Measurements from ENCODE around the gene FFAR3. TPM values are rescaled to one million over a fixed set of nuclear protein-coding genes. Genes with fewer than 3 reads are reported as not detected.

The FFAR3 gene
- total and polyA plus RNA-seq, 2 donors (not counting 3 experiments of a cell fraction or from before 2014, with no cell fraction given): not detected

- no peaks in the 10 kb centered on the region for H3K36me3 ChIP-seq (ENCODE audit: control insufficient read depth in 2 of 2, extremely low read depth in 1 of 2, insufficient read depth in 2 of 2, low read length in 2 of 2)
- FAIRE-seq: no peak
- dilution Hi-C loops (cut with MboI; ENCODE audit: extremely low pct_ligation_motif_present, low sequenced_read_pairs): no loop called here
Measured at GRCh38 chr19:35308910-35309309, 49.4 kb upstream of the FFAR3 start.

More at GRCh38 chr19:35308910-35309309, 49.4 kb upstream of the FFAR3 start:
- Histone ChIP-seq H2AFZ (ENCODE audit: low read depth, low read length) (no peak overlapping the region), H3K9me3 (replicated peaks; ENCODE audit: control insufficient read depth, insufficient read depth, low read length) (no peaks in the 10 kb centered on the region), H3K79me2 (ENCODE audit: control insufficient read depth, insufficient read depth, low read length) (no peaks in the 10 kb centered on the region), H3K4me3 (replicated peaks in 1 of 3; ENCODE audit: insufficient read depth in 1 of 3, low read depth in 1 of 3, low read length in 3 of 3) (no peak overlapping the region), H3K9ac (replicated peaks; ENCODE audit: extremely low read depth, insufficient read depth, low read length) (no peak overlapping the region), H3K4me2 (ENCODE audit: insufficient read depth, low read length) (no peak overlapping the region), H3K4me1 (ENCODE audit: control insufficient read depth, extremely low read depth, insufficient read depth, low read length) (no peaks in the 10 kb centered on the region), H3K9me1 (replicated peaks; ENCODE audit: control insufficient read depth, extremely low read depth, insufficient read depth, low read length) (no peaks in the 10 kb centered on the region), H3K27ac (ENCODE audit: insufficient read depth, low read depth, low read length) (no peak overlapping the region), H3K27me3 (ENCODE audit: control insufficient read depth in 2 of 2, insufficient read depth in 2 of 2, low read length in 2 of 2) (no peaks in the 10 kb centered on the region), H4K20me1 (replicated peaks; ENCODE audit: control insufficient read depth, extremely low read depth, insufficient read depth, low read length) (no peaks in the 10 kb centered on the region)
- DNase-seq (ENCODE audit: low read depth, low spot score): no peak
- intact Hi-C loops (cut with micrococcal nuclease): no loop called here
- BruUV-seq (replicated peaks): no TSS peak
- TF ChIP-seq GATA2 (IDR thresholded peaks at IDR 0.05; ENCODE audit: insufficient read depth, insufficient read length, low read depth, low read length) (no peak), POLR2AphosphoS5 (IDR thresholded peaks at IDR 0.05; ENCODE audit: insufficient read depth, low read depth, low read length) (no peak), POLR2A (IDR thresholded peaks at IDR 0.05; ENCODE audit: low read depth, low read length) (no peak), JUN (IDR thresholded peaks at IDR 0.05; ENCODE audit: borderline replicate concordance, insufficient read depth, insufficient read length, low read depth) (no peak)
- TF ChIP-seq, protein P1, sequence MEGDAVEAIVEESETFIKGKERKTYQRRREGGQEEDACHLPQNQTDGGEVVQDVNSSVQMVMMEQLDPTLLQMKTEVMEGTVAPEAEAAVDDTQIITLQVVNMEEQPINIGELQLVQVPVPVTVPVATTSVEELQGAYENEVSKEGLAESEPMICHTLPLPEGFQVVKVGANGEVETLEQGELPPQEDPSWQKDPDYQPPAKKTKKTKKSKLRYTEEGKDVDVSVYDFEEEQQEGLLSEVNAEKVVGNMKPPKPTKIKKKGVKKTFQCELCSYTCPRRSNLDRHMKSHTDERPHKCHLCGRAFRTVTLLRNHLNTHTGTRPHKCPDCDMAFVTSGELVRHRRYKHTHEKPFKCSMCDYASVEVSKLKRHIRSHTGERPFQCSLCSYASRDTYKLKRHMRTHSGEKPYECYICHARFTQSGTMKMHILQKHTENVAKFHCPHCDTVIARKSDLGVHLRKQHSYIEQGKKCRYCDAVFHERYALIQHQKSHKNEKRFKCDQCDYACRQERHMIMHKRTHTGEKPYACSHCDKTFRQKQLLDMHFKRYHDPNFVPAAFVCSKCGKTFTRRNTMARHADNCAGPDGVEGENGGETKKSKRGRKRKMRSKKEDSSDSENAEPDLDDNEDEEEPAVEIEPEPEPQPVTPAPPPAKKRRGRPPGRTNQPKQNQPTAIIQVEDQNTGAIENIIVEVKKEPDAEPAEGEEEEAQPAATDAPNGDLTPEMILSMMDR (IDR thresholded peaks at IDR 0.05; ENCODE audit: extremely low read depth in 1 of 2, insufficient read depth in 1 of 2, low read depth in 1 of 2, low read length in 2 of 2): no peak
- TF ChIP-seq, protein P2, sequence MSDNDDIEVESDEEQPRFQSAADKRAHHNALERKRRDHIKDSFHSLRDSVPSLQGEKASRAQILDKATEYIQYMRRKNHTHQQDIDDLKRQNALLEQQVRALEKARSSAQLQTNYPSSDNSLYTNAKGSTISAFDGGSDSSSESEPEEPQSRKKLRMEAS (IDR thresholded peaks at IDR 0.05; ENCODE audit: insufficient read depth, insufficient read length): no peak
- CTCF ChIA-PET: no interaction called here
- POLR2A ChIA-PET: no interaction called here

All from endothelial cell of umbilical vein (primary cell).